Activated naive CD4-positive, alpha-beta T cell treated with anti-CD3 and anti-CD28 coated beads, Interleukin-2, amount 50 U/mL, for 24 hours (primary cell): ENCODE results near the gene SND1.
"Not testable (repeated sequence)": the region's sequence is repeated elsewhere in the genome, so short reads cannot be mapped to it uniquely, and the experiment has no call there.

Experiments used
- H3K27ac Mint-ChIP-seq: one replicate; pipeline ENCODE4 v1.8.0; 2021; ENCODE audit warnings: mild to moderate bottlenecking, mixed read lengths
- H3K27me3 Mint-ChIP-seq: one replicate; pipeline ENCODE4 v1.8.0; 2021; ENCODE audit warnings: mixed read lengths
- H3K36me3 Mint-ChIP-seq: one replicate; pipeline ENCODE4 v1.8.0; 2021; ENCODE audit warnings: mixed read lengths
- H3K4me1 Mint-ChIP-seq: one replicate; pipeline ENCODE4 v1.8.0; 2021; ENCODE audit warnings: mixed read lengths
- H3K4me3 Mint-ChIP-seq: one replicate; pipeline ENCODE4 v1.8.0; 2021; ENCODE audit warnings: mild to moderate bottlenecking, mixed read lengths
- H3K9me3 Mint-ChIP-seq: one replicate; pipeline ENCODE4 v1.8.0; 2021; ENCODE audit warnings: mixed read lengths

Gene SND1

DNA sequence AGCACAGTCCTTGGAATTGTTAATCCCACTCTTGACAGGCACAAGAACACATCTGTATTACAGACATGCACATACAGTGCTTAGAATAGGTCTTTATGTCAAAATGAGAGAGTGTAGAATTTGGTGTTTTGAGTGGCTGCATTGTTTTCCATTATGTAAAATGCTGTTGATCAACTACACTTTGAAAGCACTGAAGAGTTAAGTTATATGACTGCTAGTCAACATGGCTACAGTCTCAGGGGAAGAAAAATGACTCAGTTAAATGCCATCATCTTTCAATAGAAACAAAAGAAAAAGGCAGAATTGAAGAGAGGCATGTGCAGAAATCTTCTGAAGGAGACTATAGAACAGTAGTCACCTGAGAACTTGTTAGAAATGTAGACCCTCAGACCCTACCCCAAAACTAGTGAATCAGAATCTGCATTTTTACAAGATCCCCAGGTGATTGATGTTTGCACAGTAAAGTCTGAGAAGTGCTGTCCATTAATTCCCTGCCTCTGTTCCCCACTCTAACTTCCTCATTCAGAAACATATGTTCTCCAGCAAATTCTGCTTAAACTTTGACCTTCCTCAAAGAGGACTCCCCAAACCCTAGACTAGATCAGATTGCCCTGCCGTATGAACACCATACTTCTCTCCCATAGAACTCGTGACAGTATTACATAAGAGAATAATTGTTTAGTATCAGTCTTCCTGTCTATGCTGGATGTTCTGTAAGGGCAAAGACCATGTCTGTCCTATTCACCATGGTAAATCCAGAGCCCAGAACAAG, 16.0 kb downstream of the SND1 start:
- H3K36me3 Mint-ChIP-seq = peaks cover 26% of the 10 kb centered on the region
- H3K4me3 Mint-ChIP-seq = no peak overlapping the region
- no peaks in the 10 kb centered on the region for H3K27me3 Mint-ChIP-seq
- H3K9me3 Mint-ChIP-seq = no peaks in the 10 kb centered on the region
- no peak overlapping the region for H3K27ac Mint-ChIP-seq
- H3K4me1 Mint-ChIP-seq = peaks cover 67% of the 10 kb centered on the region

DNA sequence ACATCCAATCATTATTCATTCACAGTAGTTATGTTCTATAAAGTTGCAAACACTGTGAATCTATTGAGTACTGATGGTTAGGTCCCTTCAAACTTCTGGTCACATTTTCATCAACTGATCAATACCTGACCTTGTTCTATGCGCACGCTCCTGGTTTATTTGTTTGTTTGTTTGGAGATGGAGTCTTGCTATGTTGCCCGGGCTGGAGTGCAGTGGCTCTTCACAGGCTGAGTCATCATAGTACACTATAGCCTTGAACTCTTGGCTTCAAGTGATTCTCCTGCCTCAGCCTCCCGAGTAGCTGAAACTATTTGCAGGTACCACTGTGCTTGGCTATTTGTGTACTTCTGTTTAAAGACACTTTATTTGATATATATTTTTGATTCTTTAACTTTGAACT, 19.3 kb downstream of the SND1 start:
- Mint-ChIP-seq H3K4me1 (peaks cover 51% of the 10 kb centered on the region), H3K4me3 (no peak overlapping the region), H3K36me3 (peaks cover 34% of the 10 kb centered on the region), H3K27ac (no peak overlapping the region), H3K9me3 (no peaks in the 10 kb centered on the region), H3K27me3 (no peaks in the 10 kb centered on the region)

DNA sequence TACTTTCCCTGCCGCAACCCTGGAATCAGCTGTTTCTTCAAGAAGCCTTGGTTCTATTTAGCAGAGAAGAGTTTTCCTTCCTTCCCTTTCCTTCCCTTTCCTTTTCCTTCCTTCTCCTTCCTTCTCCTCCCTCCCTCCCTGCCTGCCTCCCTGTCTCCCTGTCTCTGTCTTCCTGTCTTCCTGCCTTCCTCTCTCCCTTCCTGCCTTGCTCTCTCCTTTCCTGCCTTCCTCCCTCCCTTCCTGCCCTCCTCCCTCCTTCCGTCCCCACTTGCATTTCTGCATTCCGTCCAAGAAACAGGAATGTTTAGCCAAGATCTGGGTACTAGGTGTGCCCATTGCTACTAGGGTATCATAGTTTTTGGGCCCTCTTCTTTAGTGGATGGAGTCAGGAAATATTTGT, 21.9 kb downstream of the SND1 start:
- Mint-ChIP-seq H3K4me3 (no peak overlapping the region), H3K27ac (no peak overlapping the region), H3K9me3 (no peaks in the 10 kb centered on the region), H3K4me1 (peaks cover 27% of the 10 kb centered on the region), H3K27me3 (no peaks in the 10 kb centered on the region), H3K36me3 (peaks cover 49% of the 10 kb centered on the region)

DNA sequence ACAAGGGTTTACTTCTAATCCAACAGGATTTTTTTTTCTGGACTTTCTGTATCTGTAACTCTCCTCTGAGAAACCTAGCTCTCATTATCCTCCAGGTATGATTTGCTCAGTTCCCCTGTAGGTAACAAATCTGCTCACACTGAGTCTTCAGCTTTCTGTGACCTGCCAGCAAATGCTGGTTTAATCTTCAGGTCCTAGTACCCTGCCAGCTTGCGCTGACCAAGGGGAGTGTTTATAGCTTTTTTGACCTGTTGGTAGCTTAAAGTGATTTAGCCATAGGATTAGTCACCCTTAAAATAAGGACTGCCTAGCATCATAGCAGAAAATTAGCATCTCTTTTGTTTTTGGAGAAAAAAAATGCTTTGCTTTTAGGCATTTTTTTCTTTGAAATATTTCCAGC, 22.4 kb downstream of the SND1 start:
- Mint-ChIP-seq H3K4me3 (no peak overlapping the region), H3K27me3 (no peaks in the 10 kb centered on the region), H3K27ac (no peak overlapping the region), H3K4me1 (peaks cover 24% of the 10 kb centered on the region), H3K9me3 (peaks cover 1% of the 10 kb centered on the region), H3K36me3 (peaks cover 49% of the 10 kb centered on the region)

DNA sequence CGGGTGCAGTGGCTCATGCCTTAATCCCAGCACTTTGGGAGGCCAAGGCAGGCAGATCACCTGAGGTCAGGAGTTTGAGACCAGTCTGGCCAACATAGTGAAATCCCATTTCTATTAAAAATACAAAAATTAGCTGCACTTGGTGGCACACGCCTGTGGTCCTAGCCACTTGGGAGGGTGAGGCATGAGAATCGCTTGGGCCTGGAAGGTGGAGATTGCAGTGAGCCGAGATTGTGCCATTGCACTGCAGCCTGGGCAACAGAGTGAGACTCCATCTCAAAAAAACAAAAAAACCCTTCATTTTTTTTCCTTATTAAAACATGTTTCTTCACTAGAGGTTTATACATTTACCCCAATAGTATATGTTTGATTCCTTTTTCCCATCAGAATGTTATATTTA, 22.9 kb downstream of the SND1 start:
- Mint-ChIP-seq H3K4me1 (peaks cover 25% of the 10 kb centered on the region), H3K36me3 (peaks cover 51% of the 10 kb centered on the region)
- H3K27ac Mint-ChIP-seq, H3K4me3 Mint-ChIP-seq, H3K9me3 Mint-ChIP-seq, H3K27me3 Mint-ChIP-seq: not testable (repeated sequence)

DNA sequence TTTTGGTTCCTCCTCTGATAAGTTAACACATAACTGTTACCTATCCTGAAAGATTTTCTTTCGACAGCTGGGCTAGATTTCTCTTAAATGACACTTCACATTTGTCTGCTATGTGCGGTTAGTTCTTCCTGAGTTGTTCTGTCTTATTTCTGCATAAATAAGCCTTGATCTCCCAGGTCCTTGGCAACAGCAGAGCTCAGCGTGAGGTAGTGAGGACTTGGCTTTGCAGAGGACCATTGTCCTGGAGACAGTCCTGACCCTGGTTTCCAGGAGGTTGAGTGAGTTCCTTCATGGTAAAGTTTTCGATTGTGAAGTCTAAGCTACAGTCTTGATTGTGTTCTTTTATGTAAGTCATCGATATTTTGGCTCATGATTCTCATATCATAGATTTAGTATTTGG, 23.7 kb downstream of the SND1 start:
- H3K9me3 Mint-ChIP-seq = peaks cover 7% of the 10 kb centered on the region
- H3K27ac Mint-ChIP-seq = no peak overlapping the region
- no peak overlapping the region for H3K4me3 Mint-ChIP-seq
- no peaks in the 10 kb centered on the region for H3K27me3 Mint-ChIP-seq
- peaks cover 53% of the 10 kb centered on the region for H3K36me3 Mint-ChIP-seq
- H3K4me1 Mint-ChIP-seq = peaks cover 27% of the 10 kb centered on the region

DNA sequence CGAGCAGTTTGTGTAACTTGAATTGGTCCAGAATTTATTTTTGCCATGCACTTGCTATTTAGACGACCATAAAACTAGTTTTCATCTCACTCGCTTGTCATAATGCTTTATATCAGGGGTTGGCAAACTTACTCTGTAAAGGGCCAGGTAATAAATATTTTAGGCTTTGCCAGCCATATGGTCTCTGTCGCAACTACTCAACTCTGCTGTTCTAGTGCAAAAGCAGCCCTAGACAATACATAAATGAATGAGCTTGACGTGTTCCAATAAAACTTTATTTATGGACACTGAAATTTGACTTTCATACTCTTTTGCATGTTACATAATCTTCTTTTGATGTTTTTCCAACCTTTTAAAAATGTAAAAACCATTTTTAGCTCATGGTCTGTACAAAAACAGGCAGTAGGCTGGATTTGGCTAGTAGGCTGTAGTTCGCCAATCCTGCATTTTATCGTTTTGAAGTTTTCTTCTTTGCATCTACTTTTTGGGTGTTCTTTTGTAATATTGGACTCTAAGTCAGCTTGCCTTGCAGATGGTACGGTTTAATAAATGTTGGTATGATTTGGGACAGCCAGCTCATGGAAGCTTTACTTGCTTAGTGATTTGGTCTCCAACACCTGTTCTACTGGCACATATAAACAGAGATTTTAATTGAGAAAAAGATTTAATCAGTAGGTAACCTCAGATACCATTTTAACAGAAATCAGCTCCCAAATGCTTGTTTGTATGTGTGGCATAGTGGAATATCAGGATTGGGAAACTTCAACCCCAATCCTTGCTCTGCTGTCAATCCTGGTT, 25.6 kb downstream of the SND1 start:
- no peak overlapping the region for H3K27ac Mint-ChIP-seq
- H3K36me3 Mint-ChIP-seq = peaks cover 54% of the 10 kb centered on the region

DNA sequence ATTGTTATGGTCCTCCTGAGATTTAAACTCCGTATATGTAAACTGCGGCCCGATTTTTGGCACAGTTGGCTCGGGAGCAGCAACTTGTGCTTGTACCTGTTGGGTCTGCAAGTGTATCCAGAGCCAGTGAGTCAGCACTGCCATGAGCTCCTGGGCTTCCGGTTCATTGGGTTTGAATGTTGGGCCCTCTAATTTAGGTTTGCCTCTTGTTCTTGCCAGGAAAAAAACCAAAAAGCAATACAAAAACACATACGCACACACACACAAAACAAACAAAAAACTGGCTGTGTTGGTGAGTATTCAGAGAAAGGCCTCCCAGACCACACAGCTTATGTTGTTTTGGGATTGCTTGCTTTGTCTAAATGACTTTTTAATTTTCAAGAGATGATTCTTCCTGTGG, 26.3 kb downstream of the SND1 start:
- peaks cover 57% of the 10 kb centered on the region for H3K36me3 Mint-ChIP-seq
- peaks cover 45% of the 10 kb centered on the region for H3K4me1 Mint-ChIP-seq
- H3K9me3 Mint-ChIP-seq = peaks cover 7% of the 10 kb centered on the region
- no peak overlapping the region for H3K4me3 Mint-ChIP-seq
- no peaks in the 10 kb centered on the region for H3K27me3 Mint-ChIP-seq
- H3K27ac Mint-ChIP-seq = no peak overlapping the region

More for the DNA sequence above, 25.6 kb downstream of the SND1 start:
- peaks cover 37% of the 10 kb centered on the region for H3K4me1 Mint-ChIP-seq
- H3K27me3 Mint-ChIP-seq = no peaks in the 10 kb centered on the region
- no peak overlapping the region for H3K4me3 Mint-ChIP-seq
- peaks cover 7% of the 10 kb centered on the region for H3K9me3 Mint-ChIP-seq

DNA sequence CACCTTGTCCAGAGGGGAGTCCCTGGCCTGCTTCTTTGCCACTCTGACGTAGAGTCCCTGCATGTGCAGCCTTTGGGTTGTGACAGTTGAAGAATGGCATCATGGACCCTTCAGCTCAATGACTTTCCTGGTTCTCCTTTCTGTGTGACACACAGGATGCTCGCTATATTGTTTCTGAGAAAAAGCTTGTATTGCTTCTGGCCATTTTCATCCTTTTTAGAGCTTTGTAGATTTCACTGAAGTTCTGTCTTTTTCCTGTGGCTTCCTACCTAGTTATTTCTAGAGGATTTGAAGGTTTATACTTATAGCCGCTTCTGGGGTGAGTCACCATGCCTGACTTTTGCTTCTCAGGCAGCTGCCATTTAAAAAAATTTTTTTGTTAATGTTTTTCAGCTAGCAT, 27.0 kb downstream of the SND1 start:
- H3K4me1 Mint-ChIP-seq = peaks cover 51% of the 10 kb centered on the region
- H3K27me3 Mint-ChIP-seq = no peaks in the 10 kb centered on the region
- H3K36me3 Mint-ChIP-seq = peaks cover 57% of the 10 kb centered on the region
- peaks cover 7% of the 10 kb centered on the region for H3K9me3 Mint-ChIP-seq
- no peak overlapping the region for H3K27ac Mint-ChIP-seq
- no peak overlapping the region for H3K4me3 Mint-ChIP-seq

DNA sequence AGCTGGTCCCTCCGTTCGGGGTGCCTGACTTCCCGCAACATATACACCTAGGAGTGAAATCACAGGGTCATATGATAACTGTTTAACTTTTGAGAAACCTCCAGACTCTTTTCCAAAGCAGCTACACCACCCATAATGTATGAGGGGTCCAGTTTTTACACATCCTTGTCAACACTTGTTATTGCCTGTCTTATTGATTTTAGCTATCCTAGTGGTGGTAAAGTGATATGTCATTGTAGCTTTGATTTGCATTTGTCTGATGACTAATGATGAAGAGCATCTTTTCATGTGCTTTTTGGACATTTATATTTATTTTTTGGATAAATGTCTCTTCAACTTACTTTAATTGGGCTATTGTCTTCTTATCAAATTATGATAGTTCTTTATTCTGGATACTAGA, 29.0 kb downstream of the SND1 start:
- Mint-ChIP-seq H3K4me1 (peaks cover 60% of the 10 kb centered on the region), H3K4me3 (no peak overlapping the region), H3K9me3 (peaks cover 7% of the 10 kb centered on the region), H3K36me3 (peaks cover 48% of the 10 kb centered on the region), H3K27me3 (no peaks in the 10 kb centered on the region), H3K27ac (no peak overlapping the region)

DNA sequence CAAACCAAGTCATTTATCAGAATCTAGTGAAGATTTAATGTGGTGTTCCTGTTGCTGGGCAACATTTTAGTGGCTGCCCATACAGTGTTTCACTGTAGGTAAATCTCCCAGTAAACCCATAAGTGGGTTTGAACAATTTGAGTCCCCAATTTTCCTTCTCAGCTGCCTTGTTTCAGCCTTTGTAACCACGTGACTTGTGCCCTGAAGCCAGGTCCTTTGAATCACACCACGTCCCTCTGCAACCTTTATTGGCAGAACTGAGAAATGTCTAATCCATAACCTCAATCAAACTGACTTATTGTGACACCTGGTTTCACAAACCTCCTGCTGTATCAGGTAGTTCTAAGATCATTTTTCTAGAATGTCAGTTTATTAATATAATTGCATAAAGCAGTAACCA, 30.1 kb downstream of the SND1 start:
- Mint-ChIP-seq H3K4me3 (no peak overlapping the region), H3K9me3 (peaks cover 7% of the 10 kb centered on the region), H3K4me1 (peaks cover 63% of the 10 kb centered on the region), H3K27me3 (no peaks in the 10 kb centered on the region), H3K36me3 (peaks cover 45% of the 10 kb centered on the region), H3K27ac (peak overlapping the region; percentile 12)

DNA sequence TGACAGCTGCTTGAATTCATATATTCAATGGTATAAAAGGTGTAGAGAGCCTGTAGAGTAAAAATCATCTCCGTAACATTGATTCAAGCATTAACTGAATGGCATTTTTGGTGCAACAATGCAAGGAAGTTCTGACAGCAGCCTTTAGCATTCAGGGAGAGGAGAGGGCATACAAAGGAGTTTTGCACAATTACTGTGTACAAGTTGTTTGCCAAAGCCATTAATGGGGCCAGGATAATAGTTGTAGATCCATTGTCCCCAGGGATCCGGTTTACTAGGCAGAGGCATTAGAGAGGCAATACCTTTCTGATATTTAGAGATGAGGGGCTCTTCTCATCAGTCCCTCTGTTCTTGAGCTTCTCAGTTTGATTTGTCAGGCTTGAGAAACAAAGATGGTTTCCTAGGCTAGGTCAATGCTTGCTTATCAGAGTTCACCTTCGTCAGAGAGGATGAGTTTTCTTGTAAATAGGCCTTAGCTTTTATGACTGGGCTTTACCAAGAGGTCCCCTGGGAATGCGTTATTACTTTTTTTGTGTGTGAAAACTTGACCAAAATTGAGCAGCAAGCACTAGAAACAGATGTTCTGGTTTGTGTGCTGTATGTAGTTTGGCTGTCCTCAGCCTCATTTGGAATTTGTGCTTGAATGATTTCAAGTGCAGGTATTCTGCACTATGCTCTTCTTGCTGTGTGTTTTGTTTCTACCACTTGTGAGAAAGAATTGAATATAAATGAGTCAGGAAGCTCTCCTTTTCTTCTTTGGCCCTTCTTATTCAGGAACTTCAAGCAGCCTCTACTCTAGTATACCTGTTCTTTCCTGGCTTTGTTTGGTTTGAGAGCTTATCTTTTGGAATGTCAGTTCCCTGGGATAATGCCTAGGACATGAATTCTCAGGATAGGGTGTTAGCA, 32.0 kb downstream of the SND1 start:
- Mint-ChIP-seq H3K27ac (no peak overlapping the region), H3K9me3 (peaks cover 7% of the 10 kb centered on the region), H3K36me3 (peaks cover 30% of the 10 kb centered on the region), H3K27me3 (no peaks in the 10 kb centered on the region), H3K4me3 (no peak overlapping the region), H3K4me1 (peaks cover 60% of the 10 kb centered on the region)

DNA sequence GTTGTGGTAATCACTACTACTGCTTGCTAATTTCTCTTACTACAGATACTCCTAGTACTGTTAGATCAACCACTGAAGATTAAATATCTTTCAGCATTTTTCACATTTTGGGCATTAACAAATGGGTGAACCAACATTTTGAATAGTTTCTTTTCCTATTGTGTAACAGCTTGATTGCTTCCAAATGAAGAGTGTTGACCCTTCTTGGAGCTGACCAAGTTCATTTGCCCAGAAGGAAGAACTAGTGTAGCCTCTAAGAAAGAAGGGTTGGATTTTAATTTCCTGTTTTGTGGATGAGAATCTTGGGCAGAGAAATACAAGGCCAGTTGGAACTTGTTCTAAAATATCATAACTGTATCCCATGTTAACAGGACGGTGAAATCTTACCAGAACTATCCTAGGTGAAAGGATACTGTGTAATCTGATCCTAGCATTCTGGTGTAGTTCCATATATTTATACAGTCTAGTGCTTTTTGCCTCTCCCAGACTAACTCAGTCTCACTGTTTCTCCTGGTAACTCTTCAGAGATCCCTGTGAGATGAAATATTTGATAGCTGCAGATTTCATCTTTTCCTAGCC, 37.3 kb downstream of the SND1 start:
- Mint-ChIP-seq H3K4me1 (peaks cover 48% of the 10 kb centered on the region), H3K27me3 (no peaks in the 10 kb centered on the region), H3K27ac (no peak overlapping the region), H3K4me3 (no peak overlapping the region), H3K36me3 (peaks cover 15% of the 10 kb centered on the region), H3K9me3 (no peaks in the 10 kb centered on the region)

DNA sequence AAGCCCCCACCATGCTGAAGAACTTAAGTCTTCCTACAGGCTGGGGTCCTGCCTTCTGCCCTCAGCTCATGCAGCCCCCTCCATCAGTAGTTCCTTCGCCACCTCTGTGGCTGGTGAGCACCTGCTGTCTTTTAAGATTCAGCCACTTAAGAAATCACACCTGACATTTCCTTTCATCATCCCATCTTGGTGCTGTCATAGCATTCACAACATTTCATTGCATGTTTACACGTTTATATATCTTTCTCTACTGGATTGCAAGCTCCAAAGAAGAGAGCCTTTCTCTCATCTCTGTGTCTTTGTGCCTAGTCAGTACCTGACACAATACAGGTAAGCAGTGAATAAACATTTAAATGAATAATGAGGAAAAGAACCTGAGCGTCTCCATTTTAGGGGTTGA, 38.3 kb downstream of the SND1 start:
- peaks cover 39% of the 10 kb centered on the region for H3K4me1 Mint-ChIP-seq
- H3K27ac Mint-ChIP-seq = no peak overlapping the region
- H3K4me3 Mint-ChIP-seq = no peak overlapping the region
- no peaks in the 10 kb centered on the region for H3K9me3 Mint-ChIP-seq
- no peaks in the 10 kb centered on the region for H3K27me3 Mint-ChIP-seq
- H3K36me3 Mint-ChIP-seq = peaks cover 18% of the 10 kb centered on the region

DNA sequence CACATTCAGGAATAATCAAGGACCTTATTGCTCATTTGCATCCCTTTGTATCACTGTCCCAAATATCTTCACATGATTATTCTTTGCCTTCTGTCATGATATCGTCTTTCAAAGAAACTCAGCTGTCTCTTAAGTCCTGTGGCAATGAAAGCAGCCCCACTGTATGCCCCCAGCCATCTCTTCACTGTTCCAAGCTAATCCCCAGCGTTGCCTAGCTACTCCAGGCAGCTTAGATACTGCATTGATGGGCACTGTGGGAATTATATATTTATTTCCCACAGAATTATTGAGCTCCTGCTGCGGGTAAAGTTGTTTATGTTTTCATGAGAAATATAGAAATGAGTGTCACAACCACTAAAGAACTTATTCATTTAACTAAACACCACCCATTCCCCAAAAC, 38.8 kb downstream of the SND1 start:
- H3K9me3 Mint-ChIP-seq = no peaks in the 10 kb centered on the region
- peaks cover 38% of the 10 kb centered on the region for H3K4me1 Mint-ChIP-seq
- H3K36me3 Mint-ChIP-seq = peaks cover 20% of the 10 kb centered on the region
- no peaks in the 10 kb centered on the region for H3K27me3 Mint-ChIP-seq
- H3K4me3 Mint-ChIP-seq = no peak overlapping the region
- no peak overlapping the region for H3K27ac Mint-ChIP-seq
